Ovary (tissue), 3 donors: ENCODE measurements around the gene BIN2.

Source experiments
- EP300 ChIP-seq: sonication (generic); formaldehyde crosslinking; IDR thresholded peaks from one replicate; pipeline ENCODE4 v1.6.1; 2017; ENCODE audit warnings: antibody characterized with exemption
- POLR2A ChIP-seq: fragments of 450-650 bp; IDR thresholded peaks from one replicate; pipeline ENCODE4 v1.6.1; 2017; ENCODE audit warnings: antibody characterized with exemption, mild to moderate bottlenecking, moderate library complexity
- TF ChIP-seq, protein P1 (sequence below), 3 donors: fragments of 450-650 bp in 2 of 3; fragments of 200-600 bp in 1 of 3; IDR thresholded peaks; one replicate each; pipeline versions ENCODE4 v1.5.1 to v1.8.0; 2016 to 2022; ENCODE audit warnings: antibody characterized with exemption in 3 of 3, mild to moderate bottlenecking in 1 of 3
- donor health status: DM: no; HTN: no; CAD: no.

DNA sequence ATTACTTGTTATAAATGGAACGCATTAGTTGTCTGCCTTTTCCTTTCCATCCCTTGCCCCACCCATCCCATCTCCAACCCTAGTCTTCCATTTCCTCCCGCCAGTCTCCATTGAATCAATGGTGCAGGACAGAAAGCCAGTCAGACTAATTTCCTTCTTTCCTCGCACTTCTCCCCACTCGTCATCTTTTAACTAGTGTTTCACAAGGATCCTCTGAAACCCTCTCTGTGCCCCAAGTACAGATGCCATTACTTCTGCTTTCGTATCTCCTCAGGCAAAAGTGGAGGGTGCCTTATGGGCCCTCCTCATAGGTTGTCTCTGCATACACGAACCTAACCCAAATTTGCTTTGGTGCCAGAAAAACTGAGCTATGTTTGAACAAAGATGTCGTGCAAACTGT is 81.1 kb downstream of the BIN2 start:
- TF ChIP-seq, protein P1, sequence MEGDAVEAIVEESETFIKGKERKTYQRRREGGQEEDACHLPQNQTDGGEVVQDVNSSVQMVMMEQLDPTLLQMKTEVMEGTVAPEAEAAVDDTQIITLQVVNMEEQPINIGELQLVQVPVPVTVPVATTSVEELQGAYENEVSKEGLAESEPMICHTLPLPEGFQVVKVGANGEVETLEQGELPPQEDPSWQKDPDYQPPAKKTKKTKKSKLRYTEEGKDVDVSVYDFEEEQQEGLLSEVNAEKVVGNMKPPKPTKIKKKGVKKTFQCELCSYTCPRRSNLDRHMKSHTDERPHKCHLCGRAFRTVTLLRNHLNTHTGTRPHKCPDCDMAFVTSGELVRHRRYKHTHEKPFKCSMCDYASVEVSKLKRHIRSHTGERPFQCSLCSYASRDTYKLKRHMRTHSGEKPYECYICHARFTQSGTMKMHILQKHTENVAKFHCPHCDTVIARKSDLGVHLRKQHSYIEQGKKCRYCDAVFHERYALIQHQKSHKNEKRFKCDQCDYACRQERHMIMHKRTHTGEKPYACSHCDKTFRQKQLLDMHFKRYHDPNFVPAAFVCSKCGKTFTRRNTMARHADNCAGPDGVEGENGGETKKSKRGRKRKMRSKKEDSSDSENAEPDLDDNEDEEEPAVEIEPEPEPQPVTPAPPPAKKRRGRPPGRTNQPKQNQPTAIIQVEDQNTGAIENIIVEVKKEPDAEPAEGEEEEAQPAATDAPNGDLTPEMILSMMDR (IDR thresholded peaks at IDR 0.05) = no peak
- no peak for TF ChIP-seq EP300
- no peak for TF ChIP-seq POLR2A
